ENCODE measurements around the gene GATA1.
"Not testable (repeated sequence)": the region's sequence is repeated elsewhere in the genome, so short reads cannot be mapped to it uniquely, and the experiment has no call there.

The GATA1 gene

DNA sequence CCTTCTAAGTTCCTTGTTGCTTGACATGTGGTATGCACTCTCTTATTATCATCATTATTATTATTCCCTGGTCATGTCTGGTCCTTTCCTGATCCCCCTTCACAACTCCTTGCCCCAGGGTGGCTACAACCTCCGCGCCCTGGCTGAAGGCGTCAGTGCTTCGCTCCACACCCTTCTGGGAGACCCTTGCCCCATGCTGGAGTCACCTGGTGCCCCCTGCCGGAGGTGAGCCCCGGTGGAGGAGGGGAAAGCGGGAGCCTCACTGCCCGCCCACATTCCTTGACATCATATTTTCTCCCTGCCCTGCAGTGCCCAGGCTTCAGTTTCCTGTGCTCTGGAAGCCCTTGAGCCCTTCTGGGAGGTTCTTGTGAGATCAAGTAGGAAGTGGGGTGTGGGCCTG lies 28.9 kb downstream of the GATA1 start:
- no peak for DNase-seq (ENCODE audit: low read depth)

- DNase-seq (ENCODE audit: low read depth): no peak
Observed at GRCh38 chrX:48816014-48816810, 29.8 kb downstream of the GATA1 start.

- DNase-seq (ENCODE audit: low read depth): no peak
Observed at GRCh38 chrX:48818098-48818497, 31.7 kb downstream of the GATA1 start.

GRCh38 chrX:48818866-48819265 lies 32.5 kb downstream of the GATA1 start:
- no peak for DNase-seq (ENCODE audit: low read depth)

- DNase-seq (ENCODE audit: low read depth): not testable (repeated sequence)
Observed at GRCh38 chrX:48819394-48819793, 33.0 kb downstream of the GATA1 start.

GRCh38 chrX:48823053-48823452 lies 36.7 kb downstream of the GATA1 start:
- DNase-seq (ENCODE audit: low read depth): no peak

GRCh38 chrX:48824066-48824465 lies 37.7 kb downstream of the GATA1 start:
- no peak for DNase-seq (ENCODE audit: low read depth)

DNA sequence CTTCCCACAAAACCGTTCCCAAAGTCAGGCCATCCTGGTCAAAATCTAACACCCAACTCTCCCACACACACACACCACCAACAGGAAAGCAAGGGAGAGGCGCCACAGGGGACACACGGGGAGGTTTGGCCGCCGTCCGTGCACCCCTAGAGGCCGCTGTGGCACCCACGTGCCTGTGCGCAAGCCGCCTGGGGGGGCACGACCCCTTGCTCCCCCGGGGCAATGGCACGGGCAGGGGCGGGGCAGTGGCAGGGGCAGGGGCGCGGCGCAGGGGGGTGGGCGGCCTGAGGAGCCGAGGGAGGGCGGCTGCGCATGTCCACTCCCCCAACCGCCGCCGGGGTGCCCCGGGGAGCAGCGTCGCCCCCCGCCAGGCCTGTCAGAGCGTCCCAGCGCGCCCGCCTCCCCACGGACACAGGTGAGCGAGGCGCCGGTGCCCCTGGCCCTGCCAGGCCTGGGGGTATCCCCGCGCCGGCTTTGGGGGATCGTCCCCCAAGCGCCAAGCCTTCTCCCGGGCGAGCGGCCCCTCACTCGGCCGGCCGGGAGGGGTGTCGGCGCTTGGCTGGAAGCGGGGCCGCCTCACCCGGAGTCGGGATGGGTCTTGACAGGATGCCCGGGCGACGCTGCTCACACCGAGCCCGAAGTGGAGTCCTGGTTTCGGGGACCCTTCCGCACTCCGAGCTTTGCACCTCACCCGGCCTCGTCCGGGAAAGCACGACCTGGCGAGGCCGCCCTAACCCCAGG lies 39.9 kb downstream of the GATA1 start, which contains the start of gene ERAS:
ERAS (plus strand) TSS at position 379 of the 741 bp plus-strand sequence. CDS start 2,611 bp downstream, outside the sequence.
- DNase-seq (ENCODE audit: low read depth): no peak

DNA sequence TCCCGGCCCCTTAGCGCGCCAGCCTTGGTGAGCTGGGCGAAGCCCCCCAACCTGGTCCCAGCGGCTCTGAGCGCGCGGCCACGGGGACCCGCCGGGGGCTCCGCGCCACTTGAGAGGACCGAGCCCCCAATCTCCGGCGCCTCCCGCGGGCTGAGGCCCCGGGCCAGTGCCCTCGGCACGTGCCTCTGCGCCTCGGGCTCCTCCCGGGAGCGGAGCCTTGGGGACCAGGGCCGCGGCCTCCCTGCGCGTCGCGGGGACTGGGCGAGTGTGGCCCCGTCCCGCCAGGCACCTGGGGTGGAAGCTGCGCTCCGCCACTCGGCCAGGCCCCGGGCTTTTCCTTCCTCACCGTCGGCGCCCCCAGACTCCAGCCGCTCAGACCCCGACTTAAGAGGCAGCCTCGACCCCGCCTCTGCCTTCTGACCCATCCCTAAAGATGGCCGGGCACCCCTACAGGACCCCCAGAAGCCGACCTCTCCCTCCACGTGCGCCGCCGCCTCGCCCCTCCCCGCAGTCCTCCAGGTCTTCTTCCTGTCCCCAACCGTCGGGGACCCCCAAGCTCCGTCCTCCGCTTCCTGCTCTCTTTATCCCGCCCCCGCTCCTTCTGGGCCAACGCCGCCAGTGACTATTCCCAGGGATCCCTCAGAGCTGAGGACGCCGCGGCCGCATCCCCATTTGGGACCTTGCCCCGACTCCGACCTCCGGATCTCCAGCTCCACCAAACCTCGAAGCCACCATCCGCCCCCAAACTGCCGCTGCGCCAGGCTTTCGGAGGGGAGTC lies 40.7 kb downstream of the GATA1 start:
- DNase-seq (ENCODE audit: low read depth): no peak

DNA sequence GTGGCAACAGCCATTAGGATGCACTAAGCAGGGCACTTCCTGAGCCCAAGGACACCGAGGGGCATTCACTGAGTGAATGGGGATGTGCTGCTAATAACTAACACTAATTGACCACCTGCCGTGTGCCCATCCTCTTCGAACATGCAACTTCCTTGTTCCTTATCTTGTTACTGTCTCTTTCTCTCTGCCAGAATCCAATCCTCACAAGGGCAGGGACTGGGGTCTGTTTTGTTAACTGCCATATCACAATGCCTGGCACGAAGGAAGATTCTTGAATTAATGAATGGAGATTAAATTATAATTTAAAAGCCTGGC lies 41.2 kb downstream of the GATA1 start:
- DNase-seq (ENCODE audit: low read depth): no peak

DNA sequence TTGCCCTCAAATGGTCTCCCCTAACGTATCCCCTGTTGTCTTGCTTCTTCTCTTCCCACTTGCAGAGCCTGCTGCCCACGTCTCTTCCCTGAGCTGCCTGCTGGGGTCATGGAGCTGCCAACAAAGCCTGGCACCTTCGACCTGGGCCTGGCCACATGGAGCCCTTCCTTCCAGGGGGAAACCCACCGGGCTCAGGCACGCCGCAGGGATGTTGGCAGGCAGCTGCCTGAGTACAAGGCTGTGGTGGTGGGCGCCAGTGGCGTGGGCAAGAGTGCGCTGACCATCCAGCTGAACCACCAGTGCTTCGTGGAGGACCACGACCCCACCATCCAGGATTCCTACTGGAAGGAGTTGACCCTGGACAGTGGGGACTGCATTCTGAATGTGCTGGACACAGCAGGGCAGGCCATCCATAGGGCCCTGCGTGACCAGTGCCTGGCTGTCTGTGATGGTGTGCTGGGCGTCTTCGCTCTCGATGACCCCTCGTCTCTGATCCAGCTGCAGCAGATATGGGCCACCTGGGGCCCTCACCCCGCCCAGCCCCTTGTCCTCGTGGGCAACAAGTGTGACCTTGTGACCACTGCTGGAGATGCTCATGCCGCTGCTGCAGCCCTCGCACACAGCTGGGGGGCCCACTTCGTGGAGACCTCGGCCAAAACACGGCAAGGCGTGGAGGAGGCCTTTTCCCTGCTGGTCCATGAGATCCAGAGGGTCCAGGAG lies 42.8 kb downstream of the GATA1 start:
- no peak for DNase-seq (ENCODE audit: low read depth)

DNA sequence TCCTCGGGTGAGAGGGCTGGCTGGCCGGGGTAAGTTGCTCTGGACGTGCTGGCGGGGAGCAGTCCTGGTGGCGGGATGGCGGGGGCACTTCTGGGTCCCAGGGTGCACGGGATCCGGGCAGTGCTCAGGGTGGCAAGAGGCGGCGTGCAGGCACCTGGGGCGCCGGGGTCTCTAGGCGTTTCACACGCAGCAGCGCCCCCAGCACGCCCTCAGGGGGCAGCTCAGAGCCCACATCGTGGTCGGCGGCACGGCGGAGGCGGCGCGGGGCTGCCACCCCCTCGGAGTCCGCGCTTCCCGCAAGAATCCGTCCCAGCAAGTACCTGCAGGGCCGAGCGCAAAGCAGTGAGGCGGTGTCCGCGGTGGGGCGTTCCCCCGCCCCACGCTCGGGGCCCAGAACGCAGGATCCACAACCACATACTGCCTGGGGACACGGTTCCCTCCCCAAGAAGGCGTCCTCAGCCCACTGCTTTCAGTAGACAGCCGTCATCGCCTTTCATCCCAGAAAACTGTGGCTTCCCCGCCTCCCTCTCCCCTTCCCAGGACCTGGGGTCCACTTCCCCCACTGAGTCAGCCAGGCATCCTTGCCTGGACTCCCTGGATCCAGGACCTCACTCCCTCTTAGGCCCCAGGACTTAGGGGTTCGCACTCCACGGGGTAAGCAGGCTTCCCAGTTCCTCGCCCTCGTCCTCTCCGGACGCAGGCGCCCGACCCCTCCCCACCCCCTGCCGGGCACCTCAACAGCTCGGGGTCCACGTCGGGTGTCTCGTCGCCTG lies 44.9 kb downstream of the GATA1 start:
- DNase-seq (ENCODE audit: low read depth): no peak

- no peak for DNase-seq (ENCODE audit: low read depth)
Observed at GRCh38 chrX:48831909-48832291, 45.5 kb downstream of the GATA1 start.

DNA sequence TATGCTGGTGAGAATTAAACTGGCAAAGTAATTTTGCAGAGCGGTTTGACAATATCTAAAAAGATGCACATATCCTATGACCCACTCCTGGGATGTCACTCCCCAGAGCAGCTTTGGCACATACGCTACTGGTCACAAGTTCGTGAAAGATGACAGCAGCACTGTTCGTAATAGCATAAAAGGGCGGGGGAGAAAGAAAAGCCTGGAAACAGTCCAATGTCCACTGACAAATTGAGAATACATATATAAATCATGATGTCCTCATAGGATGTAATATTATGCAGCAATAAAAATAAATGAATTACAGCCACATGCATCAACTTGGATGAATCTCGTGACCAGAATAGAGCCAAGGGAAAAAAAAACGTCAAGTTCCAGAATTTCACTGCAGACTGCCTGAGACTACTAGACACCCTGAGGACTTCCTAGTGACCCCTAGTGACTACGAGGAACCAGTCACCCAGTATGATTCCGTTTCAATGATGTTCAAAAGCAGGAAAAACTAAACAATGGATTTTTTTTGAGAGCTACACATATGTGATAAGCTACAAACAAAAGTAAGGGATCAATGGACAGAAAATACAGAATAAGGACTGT lies 47.2 kb downstream of the GATA1 start:
- DNase-seq (ENCODE audit: low read depth): no peak

DNA sequence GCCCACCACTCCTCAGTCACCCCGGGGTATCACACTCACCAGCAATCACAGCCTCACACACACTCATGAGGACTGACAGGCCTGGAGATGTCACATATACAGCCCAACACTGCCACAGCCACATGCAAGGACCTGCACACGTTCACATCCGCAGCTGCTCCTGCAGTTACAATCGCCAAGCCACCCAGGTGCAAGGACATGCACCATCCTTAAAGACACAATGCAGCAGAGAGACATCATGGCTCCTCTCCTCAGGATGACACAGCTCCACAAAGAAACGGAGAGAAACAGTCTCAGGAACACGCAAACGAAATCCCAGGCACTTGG lies 48.0 kb downstream of the GATA1 start:
- no peak for DNase-seq (ENCODE audit: low read depth)

GRCh38 chrX:48835524-48836329 lies 49.3 kb downstream of the GATA1 start, which contains the start of gene PCSK1N:
TSS of gene PCSK1N (minus strand) at chrX:48835610. CDS start at chrX:48835532, 78 bp downstream.
- no peak for DNase-seq (ENCODE audit: low read depth)

GRCh38 chrX:48839686-48840085 lies 53.3 kb downstream of the GATA1 start:
- no peak for DNase-seq (ENCODE audit: low read depth)

All from activated T-cell treated with anti-CD3 and anti-CD28 coated beads for 24 hours (primary cell).